Adrenal gland (tissue), 5 donors: ENCODE results near the gene TNFSF18.
"Not testable (repeated sequence)": the region's sequence is repeated elsewhere in the genome, so short reads cannot be mapped to it uniquely, and the experiment has no call there.

Experiments
- CTCF ChIP-seq, 6 experiments: fragments of 450-650 bp in 4 of 6; fragments of 200-600 bp in 2 of 6; sonication (generic) in 1 of 6; IDR thresholded peaks; 1 replicate in 5 of 6; 2 replicates in 1 of 6; pipeline versions ENCODE4 v1.5.1 to v1.8.0; 2016 to 2021; ENCODE audit warnings: antibody characterized with exemption in 6 of 6, mild to moderate bottlenecking in 2 of 6, moderate library complexity in 1 of 6
- POLR2A ChIP-seq, 2 donors: fragments of 450-650 bp; IDR thresholded peaks; one replicate each; pipeline ENCODE4 v1.6.1; 2017; ENCODE audit warnings: antibody characterized with exemption in 2 of 2, mild to moderate bottlenecking in 2 of 2, moderate library complexity in 1 of 2
- donor health status: DM: no; HTN: no; CAD: no.

- TF ChIP-seq CTCF, POLR2A (IDR thresholded peaks at IDR 0.05): not testable (repeated sequence)
Measured at GRCh38 chr1:173074217-173074616, 23.5 kb upstream of the TNFSF18 start.
